ENCODE measurements around the gene CCDC78.

GRCh38 chr16:693364-693763 is 32.9 kb downstream of the CCDC78 start:
- TF ChIP-seq, protein P1, sequence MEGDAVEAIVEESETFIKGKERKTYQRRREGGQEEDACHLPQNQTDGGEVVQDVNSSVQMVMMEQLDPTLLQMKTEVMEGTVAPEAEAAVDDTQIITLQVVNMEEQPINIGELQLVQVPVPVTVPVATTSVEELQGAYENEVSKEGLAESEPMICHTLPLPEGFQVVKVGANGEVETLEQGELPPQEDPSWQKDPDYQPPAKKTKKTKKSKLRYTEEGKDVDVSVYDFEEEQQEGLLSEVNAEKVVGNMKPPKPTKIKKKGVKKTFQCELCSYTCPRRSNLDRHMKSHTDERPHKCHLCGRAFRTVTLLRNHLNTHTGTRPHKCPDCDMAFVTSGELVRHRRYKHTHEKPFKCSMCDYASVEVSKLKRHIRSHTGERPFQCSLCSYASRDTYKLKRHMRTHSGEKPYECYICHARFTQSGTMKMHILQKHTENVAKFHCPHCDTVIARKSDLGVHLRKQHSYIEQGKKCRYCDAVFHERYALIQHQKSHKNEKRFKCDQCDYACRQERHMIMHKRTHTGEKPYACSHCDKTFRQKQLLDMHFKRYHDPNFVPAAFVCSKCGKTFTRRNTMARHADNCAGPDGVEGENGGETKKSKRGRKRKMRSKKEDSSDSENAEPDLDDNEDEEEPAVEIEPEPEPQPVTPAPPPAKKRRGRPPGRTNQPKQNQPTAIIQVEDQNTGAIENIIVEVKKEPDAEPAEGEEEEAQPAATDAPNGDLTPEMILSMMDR (conservative IDR thresholded peaks at IDR 0.05; ENCODE audit: low read depth, low read length), result no peak
- no peak for TF ChIP-seq POLR2A (IDR thresholded peaks at IDR 0.05; ENCODE audit: low read depth, low read length)
- no peak for TF ChIP-seq MXI1 (IDR thresholded peaks at IDR 0.05; ENCODE audit: borderline replicate concordance, low read depth, low read length)
- no peak for TF ChIP-seq USF2 (IDR thresholded peaks at IDR 0.05; ENCODE audit: low read depth, low read length)
- TF ChIP-seq, protein P2, sequence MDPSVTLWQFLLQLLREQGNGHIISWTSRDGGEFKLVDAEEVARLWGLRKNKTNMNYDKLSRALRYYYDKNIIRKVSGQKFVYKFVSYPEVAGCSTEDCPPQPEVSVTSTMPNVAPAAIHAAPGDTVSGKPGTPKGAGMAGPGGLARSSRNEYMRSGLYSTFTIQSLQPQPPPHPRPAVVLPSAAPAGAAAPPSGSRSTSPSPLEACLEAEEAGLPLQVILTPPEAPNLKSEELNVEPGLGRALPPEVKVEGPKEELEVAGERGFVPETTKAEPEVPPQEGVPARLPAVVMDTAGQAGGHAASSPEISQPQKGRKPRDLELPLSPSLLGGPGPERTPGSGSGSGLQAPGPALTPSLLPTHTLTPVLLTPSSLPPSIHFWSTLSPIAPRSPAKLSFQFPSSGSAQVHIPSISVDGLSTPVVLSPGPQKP (IDR thresholded peaks at IDR 0.05; ENCODE audit: borderline replicate concordance, low read depth, low read length), result no peak
- TF ChIP-seq FOS (IDR thresholded peaks at IDR 0.05; ENCODE audit: low read depth, low read length), result no peak
- no peak for TF ChIP-seq RAD21 (IDR thresholded peaks at IDR 0.05; ENCODE audit: low read length)
- no peak for TF ChIP-seq MAFK (IDR thresholded peaks at IDR 0.05; ENCODE audit: low read depth, low read length)
- no peak for TF ChIP-seq RFX5 (IDR thresholded peaks at IDR 0.05; ENCODE audit: low read depth, low read length)
- TF ChIP-seq CHD1 (IDR thresholded peaks at IDR 0.05; ENCODE audit: low read depth, low read length), result no peak

Data from IMR-90 (cell line).